CD4-positive, alpha-beta T cell treated with Interleukin-4 for 4 hours (primary cell): Measurements from ENCODE around the gene ZBP1.

Experiments used
- DNase-seq: peaks from one replicate; pipeline ENCODE4 v3.0.0-alpha.2; 2020

The ZBP1 gene

DNA sequence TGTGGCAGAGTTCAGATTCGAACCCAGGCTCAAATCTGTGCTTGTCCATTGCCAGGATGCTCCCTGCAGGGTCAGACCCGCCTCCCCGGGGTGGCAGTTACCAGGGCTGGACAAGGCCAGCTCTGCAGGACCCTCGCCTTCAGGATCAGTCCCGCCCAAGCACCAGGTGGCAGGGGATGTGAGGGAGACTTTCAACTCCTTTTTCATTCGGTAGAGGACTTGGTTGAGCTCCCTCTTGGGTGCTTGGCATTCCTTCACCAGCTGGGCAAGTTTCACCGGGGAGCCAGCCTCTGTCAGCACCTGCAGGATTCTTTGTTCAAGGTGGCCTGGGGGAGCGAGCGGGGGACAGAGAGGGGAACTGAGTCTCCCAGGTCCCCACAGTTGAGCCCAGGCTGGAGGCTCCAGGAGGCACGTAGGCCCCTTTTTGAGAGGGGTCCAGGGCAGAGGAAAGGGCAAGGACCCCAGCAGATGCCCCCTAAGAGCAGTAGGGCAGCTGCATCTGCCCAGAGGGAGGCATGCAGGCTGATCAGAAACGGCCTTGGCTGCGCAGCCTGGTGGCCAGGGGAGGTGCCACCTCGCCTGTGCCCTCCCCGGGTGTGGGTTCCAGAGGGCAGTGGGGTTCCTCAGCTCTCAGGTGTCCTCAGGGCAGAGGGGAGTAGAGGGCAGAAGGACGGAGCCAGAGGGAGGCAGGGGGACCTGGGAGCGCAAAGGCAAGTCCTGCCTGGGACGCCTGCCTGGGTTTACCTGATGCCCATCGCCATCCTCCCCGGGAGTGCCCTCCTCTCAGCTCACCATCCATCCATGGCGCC, 3.9 kb downstream of the ZBP1 start:
- DNase-seq: no peak

GRCh38 chr20:57615445-57615811, 4.8 kb downstream of the ZBP1 start:
- DNase-seq: no peak

GRCh38 chr20:57614490-57615444, 5.5 kb downstream of the ZBP1 start:
- no peak for DNase-seq

DNA sequence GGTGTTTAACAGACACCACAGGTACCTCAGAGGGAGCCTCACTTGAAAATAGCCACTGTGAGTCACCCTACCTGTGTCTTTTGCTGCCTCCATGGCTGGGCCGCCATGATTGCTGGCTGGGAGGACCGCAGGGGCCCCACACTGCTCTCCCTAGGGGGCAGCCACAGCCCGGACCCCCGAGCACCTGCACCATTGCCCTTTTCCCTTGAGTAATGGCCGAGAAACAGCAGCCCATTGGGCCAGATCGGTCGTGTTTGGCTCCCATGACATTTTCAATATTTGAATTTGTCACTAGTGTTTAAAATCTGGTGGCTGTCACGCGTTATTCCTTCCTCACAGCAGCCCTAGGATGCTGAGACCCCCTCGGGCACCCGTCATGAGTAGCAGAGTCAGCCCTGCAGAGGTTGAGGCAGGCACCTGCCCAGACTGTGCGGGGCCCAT, 6.7 kb downstream of the ZBP1 start:
- no peak for DNase-seq

- DNase-seq: no peak
These were observed 7.3 kb downstream of the ZBP1 start for GRCh38 chr20:57612916-57613315.

DNA sequence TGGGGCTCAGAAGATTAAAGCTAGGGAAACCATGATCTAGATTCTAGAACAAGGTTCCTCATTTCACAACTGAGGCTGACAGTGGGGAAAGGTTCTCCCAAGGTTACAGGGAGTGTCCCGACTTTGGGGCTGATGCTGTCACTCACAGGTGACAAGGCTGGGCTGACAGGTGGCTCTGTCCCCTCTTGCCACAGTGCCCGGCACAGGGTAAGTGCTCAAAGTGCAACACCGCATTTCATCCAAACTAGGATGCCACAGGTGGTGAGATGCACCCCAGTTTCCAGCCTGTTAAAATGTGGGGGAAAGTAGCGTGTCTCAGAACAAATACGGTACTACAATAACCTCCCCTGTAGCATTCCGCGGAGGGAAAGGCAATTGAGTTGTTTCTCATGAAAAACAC, 7.8 kb downstream of the ZBP1 start:
- no peak for DNase-seq

- DNase-seq: no peak
These were observed 8.5 kb downstream of the ZBP1 start for GRCh38 chr20:57611586-57612311.

- DNase-seq: no peak
These were observed 9.8 kb downstream of the ZBP1 start for GRCh38 chr20:57610261-57610952.

DNA sequence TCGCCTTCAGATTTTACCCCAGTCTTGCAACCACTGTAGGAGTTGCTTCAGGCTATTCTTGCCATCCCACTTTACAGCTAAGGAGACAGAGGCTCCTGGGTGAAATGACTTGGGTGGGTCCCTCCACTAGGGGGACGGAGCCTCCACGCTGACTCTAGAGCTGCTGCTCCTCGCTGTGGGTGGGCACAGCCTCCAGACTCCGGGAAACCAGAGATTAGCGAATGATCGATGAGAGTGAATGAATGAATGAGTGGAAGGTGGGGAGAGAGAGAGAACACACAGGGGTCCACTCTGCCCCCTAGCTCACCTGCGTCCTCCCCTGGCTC, 10.4 kb downstream of the ZBP1 start:
- DNase-seq: no peak

DNA sequence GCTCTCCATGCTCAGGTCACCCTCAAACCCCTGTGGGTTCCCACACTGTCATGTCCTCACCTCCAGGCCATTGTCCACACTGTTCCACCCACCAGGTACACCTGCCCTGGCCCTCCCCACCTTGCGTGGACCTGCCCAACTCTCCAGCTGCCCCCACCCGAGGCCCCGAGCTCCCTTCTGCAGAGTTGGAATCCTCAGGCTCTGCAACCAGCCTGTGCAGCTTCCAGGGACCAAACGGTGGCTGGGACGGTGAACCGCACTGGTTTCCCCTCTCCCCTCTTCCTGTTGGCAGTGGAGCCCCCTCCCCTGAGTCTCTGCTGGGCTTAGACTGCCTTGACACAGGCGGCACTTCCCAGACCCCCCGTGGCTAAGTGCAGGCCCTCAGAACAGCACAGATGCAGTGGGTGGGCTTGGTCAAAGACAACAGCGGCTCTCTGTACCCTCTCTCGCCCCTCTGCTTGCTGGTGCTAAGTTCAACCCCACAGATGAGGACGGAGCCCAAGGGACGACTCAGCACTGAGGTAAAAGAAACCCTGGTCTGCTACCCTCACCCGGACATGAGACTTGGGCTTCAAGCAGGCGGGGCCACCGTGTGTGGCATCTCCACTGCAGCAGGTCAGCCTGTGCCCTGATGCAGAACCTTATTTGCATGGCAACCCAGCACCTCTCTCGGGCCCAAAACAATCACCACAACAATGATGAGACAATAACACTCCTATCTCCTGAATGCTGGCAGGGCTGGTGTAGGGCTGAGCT, 11.0 kb downstream of the ZBP1 start:
- no peak for DNase-seq

- no peak for DNase-seq
These were observed 11.7 kb downstream of the ZBP1 start for GRCh38 chr20:57608516-57608915.

DNA sequence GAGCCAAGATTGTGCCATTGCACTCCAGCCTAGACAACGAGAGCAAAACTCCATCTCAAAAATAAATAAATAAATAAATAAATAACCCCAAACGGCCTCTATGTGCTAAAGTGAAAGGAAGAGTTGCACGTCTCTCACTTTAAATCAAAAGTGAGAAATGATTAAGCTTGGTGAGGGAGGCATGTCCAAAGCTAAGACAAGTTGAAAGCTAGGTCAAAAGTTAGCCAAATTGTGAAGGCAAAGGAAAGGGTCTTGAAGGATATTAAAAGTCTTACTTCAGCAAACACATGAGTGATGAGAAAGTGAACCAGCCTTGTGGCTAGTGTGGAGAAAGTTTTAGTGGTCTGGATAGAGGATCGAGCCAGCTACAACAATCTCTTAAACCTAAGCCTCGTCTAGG, 14.3 kb downstream of the ZBP1 start:
- no peak for DNase-seq

- DNase-seq: peak; percentile 59
These were observed 15.2 kb downstream of the ZBP1 start for GRCh38 chr20:57605045-57605444.

DNA sequence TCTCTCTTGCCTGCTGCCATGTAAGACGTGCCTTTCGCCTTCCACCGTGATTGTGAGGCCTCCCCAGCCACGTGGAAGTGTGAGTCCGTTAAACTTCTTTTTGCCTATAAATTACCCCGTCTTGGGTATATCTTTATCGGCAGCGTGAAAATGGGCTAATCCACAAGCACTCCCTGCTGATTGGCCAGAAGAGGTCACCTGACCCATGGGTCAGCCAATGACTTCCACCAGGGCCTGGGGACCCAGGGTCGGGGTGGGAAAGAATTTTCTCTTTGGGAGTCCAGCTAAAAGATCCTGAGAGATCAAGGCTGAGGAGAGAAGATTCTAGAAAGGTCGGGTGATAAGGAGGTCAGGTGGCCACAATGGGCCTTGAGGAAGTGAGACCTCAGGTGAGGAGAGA, 17.1 kb downstream of the ZBP1 start:
- DNase-seq: no peak

- DNase-seq: no peak
These were observed 18.5 kb downstream of the ZBP1 start for GRCh38 chr20:57601737-57602136.

- DNase-seq: no peak
These were observed 19.0 kb downstream of the ZBP1 start for GRCh38 chr20:57601211-57601570.

GRCh38 chr20:57600320-57601210, 19.7 kb downstream of the ZBP1 start:
- DNase-seq: no peak

DNA sequence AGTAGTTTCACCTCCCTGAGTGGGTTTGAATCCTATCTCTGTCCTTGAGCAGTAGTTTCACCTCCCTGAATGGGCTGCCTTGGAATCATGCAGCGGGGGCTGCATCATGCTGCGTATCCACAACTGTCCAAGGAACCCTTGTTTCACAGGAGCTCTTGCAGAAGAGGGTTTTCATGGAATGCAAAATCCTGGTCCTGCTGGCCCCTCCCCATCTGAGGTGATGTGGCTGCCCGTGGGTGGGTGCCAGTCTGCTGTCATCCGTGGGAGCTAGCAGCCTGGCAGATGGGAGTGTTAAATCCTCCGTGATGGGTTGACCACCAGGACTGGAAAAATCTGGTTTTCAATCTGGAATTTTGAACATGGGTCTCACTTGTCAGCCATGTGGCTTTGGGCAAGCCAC, 21.7 kb downstream of the ZBP1 start:
- no peak for DNase-seq

DNA sequence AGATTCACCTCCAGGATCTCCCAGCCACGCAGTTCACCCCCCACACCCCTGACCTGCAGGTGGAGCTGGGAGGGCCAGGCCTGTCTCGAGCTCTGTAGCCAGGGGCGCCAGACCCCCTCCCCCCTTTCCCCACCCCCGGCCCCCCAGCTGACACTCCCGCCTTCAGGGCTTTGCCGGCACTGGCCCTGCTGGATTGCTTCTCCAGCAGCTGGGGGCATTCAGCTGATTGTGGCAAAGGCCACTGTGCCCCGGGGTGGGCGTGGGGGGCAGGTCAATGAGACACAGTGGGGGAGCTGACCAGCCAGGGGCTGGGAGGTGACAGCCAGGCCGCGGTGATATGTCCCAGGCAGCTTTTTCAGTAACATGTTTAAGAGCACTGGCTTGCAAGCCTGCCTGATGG, 22.2 kb downstream of the ZBP1 start:
- no peak for DNase-seq

DNA sequence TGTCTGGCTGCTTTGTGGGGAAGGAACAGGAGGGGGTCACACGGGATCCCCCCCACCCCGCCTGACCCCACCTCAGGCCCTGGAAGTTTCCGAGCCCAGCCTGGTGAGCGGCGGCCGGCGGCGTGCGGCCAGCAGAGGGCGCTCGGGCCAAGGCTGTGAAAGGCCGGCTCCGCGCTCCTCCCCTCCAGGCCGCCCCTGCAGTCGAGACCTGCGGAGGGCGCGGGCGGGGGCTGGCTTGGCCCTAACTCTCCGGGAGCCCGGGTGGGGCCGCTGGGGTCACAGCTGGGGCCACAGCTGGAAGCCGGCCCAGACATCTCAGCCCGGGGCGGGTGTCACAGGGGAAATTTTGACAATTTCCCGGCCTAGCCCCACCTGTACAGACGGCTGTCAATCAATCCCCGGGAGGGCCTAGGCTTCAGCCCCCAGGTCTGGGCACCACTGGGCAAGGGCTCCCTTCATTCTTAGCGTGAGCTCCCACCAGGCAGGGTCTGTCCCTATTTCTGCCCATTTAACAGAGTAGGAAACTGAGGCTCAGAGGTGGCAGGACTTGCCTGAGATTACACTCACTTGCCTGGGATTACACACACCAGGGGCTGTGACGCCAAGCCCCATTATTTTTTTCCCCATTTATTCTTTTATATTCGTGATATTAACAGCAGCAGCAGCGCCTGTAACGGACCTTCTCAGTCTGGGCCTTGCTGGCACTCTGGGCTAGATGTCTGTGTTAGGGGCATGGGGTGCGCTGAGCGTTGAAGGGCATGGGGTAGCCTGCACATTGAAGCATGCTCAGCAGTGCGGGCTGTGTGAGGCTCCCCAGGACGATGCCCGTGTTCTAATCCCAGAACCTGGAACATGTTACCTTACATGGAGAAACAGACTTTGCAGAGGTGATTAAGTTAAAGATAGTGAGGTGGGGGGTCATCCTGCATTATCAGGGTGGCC, 23.0 kb downstream of the ZBP1 start:
- DNase-seq: peak; percentile 52
